ENCODE measurements around the gene TRMT2A. TPM values are rescaled to one million over a fixed set of nuclear protein-coding genes. Genes with fewer than 3 reads are reported as not detected.

The TRMT2A gene
- total RNA-seq, 1 donor from 2014 or later, result 31.8 TPM

DNA sequence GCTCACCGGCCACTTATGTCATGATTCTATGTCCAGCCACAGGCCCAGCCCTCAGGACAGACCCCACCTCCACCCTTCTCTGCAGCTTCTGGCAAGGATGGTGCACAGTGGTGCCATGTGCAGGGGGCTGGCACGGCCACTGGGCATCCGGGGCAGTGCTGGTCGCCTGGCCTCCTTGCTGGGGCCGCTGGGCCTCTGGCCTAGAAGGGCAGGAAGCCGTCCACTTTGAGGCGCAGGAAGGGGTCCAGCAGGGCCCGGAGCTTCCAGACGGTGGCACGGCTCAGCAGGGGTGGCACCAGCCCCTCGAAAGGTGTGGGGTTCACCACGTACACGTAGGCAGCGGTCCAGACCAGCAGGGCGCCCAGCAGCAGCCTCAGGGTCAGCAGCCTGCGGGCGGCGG is 31.4 kb upstream of the TRMT2A start:
- no peak for ATAC-seq

DNA sequence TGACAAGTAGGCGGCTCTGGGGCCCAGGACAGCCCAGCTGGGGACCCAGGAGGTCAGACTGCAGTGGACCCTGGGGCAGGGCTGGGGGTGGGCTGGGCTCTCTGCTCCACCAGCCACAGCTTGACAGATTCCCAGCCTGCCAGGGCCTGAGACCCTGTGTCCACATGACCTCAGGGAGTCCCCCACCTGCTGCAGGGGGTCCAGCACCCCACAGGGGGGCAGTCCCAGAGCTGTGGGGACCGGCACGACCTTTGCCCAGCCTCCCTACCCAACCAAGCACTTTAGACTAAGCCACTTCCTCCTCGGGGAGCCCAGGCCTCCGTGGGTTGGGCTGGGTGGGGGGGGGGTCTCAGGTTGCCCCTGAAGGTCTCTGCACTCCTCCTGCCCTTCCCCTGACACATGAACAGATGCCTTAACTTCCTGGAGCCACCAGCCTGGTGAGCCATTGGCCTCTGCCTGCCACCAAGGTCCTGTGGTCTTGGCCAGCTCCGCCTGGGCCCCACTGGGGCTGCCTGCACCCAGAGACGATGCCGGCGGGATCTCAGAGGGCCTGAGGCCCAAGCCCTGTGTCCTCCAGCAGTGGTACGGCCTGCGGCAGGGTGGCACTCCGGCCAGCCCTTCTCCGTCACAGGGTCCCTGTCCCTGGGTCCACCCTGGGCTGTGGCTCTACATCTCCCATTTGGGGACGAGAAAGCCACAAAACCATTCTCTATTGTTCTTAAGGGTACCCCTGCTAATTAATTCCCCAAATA is 30.4 kb upstream of the TRMT2A start:
- ATAC-seq, result no peak

DNA sequence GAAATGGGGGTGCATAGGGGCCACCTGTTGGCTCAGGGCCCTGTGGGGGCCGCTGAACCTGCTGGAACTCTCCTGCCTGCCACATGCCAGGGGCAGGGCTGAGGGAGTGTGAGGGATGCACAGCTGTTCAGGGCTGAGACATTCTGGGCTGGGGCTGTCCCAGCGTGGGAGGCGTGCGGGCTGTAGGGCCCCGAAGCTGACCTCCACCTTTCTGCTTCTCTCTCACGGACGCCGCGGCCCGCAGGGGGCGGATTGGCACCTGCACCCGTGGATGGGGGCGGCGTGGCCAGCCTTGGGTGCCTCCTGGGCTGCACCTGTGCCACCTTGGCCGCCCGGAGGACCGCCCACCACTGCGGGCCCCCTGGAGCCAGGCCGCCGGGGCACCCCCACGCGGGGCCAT is 29.8 kb upstream of the TRMT2A start:
- no peak for ATAC-seq

DNA sequence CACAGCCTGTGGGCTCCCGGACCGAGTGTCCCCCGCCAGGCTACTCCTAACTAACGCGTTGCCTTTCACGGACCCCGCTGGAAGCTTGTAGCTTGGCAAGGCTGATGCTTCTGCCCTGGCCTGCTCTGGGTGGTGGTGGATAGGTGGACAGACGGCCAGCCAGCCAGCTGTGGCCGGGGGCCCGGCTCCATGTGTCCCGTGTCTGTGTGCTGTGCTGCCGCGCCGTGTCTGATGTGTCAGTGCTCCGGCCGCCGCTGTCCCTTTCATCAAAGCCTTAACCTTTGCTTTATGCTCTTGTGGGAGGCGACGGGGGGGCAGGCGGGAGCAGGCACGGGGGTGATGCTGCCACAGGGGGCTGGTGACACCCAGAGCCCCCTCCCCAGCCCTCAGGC is 28.8 kb upstream of the TRMT2A start:
- no peak for ATAC-seq

DNA sequence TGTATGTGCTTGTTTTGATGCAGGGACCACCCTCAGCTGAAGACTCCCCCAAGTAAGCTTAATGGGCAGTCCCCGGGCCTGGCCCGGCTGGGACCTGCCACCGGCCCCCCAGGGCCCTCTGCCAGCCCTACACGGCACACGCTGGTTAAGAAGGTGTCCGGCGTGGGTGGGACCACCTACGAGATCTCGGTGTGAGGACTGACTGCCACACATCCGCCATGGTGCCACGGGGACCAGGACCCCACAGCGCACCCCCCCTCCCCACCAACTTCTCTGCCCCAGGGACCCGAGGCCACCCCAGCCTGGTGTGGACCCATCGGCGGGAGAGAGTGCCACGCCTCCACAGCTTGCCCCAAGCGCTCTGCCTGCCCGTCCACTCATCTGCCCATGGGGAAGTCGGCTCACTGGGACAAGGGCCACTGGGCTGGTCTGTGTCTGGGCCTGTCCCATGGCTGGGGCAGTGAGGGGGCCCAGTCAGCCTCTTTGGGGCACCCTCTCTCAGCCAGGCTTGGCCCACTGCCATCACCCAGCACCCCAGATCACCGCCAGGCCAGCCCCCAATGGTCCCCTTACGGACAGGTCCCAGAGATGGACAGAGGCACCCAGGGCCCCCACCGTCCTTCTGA is 28.3 kb upstream of the TRMT2A start:
- no peak for ATAC-seq

DNA sequence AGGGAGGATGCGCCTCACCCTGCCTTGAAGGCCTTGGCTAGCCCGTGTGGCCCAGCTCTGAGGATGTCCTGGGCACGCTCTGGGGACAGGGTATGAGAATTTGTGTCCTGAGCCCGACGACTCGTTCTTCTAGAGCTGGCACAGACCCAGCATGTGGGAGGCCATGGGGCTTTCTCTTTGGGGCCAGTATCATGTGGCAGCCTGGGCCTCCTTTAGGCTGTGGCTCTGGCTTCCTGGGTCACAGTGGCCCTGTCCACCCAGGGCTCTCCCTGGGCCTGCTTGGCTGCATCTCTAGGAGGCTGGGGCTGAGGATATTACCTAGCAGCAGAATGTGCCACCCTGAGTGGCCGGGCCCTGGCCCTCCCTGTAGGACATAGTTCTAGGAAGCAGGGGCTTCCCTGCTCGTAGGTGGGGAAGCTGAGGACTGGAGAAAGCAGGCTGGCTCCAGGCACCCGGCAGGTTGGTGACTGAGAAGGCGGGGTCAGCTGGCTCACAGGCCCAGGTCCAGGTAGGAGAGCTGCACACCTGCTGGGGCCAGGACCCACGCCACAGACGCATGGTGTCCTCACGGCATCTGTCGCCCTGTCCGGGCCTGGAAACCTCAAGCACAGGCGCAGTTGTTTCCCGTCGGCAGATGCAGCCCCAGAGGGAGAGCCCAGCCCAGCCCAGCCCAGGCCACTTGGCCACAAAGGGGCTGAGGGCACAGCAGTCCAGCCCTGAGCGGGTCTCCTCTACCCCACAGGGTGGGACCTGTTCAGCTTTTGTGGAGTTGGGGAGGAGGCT is 27.0 kb upstream of the TRMT2A start:
- no peak for ATAC-seq

DNA sequence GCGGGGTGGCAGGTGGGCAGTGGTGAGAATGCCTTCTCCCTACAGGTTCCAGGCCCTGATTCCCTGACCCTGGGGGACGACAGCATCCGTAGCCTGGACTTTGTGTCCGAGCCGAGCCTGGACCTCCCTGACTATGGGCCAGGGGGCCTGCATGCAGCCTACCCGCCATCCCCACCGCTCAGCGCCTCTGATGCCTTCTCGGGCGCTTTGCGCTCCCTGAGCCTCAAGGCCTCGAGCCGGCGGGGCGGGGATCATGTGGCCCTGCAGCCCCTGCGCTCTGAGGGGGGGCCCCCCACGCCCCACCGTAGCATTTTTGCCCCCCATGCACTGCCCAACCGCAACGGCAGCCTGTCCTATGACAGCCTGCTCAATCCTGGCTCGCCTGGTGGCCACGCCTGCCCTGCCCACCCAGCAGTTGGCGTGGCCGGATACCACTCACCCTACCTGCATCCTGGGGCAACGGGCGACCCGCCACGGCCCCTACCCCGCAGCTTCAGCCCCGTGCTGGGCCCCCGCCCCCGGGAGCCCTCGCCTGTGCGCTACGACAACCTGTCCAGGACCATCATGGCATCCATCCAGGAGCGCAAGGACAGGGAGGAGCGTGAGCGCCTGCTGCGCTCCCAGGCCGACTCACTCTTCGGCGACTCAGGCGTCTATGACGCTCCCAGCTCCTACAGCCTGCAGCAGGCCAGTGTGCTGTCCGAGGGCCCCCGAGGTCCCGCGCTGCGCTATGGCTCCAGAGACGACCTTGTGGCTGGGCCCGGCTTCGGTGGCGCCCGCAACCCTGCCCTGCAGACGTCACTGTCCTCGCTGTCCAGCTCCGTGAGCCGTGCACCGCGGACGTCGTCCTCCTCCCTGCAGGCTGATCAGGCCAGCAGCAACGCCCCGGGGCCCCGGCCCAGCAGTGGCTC is 25.9 kb upstream of the TRMT2A start:
- no peak for ATAC-seq

DNA sequence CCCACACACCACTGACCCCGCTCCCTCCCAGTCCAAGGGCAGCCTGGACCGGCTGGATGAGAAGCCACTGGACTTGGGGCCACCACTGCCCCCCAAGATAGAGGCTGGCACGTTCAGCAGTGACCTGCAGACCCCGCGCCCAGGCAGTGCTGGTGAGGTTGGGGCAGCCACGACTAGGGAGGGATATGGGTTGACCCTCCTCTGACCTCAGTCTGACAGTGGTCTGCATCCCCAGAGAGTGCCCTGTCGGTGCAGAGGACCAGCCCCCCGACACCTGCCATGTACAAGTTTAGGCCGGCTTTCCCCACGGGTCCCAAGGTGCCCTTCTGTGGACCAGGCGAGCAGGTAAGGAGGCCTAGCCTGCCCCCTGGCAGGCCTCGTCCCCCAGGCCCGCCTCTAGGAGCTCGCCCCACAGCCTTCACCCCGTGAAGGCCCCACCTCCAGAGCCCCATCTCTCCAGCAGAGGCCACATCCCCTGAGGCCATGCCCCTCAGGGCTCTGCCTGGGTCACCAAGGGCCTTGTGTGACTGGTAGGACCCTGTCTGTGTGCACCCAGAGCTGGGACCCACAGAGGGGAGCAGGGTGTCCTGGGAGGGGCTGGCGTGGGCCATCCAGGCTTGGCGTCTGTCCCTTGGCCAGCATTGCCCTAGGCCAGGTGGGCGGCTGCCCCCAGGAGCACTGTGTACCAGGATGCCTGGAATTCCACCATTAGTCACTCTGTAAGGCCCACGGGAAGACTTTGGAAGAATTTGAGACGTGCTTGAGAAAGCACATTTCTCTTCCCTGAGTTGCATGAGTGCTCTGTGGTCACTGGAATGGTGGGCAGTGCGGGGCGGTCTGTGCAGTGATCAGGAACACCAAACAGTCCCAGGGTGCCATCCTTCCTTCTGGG is 24.4 kb upstream of the TRMT2A start:
- no peak for ATAC-seq

DNA sequence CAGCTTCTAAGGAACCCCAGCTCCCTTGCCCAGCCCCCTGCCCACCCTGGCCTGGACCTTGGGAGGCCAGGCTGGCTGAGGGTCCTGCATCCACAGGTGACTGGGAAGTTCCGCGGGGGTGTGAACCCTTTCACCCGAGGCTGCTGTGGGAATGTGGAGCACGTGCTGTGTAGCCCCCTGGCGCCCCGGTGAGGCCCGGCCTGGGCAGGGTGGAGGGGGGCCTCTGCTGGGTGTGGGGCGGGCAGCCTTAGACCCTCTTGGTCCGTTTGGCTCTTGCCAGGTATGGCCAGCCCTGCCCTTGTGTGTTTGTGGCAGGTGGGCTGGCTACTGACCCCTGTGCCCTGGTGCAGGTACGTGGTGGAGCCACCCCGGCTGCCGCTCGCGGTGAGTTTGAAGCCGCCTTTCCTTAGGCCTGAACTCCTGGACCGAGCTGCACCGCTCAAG is 23.5 kb upstream of the TRMT2A start:
- no peak for ATAC-seq

DNA sequence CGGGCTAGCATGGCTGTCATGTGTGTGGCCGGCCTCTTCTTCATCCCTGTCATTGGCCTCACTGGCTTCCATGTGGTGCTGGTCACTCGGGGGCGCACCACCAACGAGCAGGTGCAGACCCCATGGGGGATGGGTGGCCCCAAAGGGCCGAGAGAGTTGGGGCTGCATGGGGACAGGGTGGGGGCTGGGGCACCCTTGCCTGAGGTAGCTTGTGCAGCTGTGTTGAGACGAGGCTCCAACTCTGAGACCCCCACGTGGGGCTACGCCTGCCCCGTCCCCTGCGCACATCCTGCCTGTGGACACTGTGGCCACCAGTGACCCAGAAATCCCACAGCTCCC is 23.1 kb upstream of the TRMT2A start:
- no peak for ATAC-seq

DNA sequence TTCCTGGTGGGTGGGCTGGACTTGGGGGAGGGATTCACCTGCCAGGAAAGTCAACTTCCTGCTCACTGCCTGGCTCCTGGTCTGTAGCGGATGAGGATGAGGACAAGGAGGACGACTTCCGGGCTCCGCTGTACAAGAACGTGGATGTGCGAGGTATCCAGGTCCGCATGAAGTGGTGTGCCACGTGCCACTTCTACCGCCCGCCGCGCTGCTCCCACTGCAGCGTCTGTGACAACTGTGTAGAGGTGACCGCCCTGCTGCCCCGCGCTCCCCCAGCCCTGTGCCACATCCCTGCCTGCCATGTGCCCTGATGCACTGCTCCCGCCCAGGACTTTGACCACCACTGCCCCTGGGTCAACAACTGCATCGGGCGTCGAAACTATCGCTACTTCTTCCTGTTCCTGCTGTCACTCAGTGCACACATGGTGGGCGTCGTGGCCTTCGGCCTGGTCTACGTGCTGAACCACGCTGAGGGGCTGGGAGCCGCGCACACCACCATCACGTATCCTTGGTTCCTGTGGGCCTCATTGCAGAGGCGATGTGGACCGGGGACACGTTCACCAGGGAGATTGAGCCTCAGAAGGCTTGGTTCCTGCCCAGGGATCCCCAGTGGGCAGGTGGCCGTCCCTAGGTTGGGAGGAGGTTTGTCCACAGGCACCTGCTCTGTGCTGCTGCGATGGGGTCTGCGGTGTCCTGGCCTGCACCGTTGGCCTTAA is 22.5 kb upstream of the TRMT2A start:
- no peak for ATAC-seq

DNA sequence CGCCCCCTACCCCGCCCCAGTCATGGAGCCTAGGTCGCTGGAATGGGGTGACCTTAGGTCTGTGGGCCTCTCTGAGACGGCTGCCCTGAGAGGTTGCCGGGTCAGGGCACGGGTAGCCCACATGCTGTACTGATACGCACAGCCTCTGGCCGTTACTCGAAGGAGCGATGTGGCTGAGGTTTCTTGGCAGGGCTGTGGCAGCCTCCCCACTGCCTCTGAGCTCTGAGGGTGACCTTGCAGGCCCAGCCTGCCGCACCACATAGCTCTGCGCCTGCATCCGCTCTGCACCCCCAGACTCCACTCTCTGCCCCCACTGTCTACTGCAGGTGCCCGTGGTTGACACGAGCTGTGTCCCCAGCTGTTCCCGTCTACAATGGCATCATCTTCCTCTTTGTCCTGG is 21.8 kb upstream of the TRMT2A start:
- ATAC-seq, result no peak

DNA sequence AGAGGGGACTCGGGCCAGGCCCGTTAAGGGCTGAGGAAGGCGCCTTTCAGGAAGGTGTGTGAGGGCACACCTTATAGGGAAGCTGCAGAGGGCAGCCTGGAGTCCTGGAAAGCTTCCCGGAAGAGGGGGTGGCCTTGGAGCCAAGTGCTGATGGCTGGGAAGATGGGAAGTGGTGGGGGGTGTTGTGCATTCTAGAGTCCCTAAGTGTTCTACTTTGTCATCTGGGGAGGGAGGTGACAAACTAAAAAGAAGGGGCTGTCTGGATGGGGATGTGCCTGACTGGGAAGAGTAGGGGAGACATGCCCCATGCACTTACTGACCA is 21.4 kb upstream of the TRMT2A start:
- ATAC-seq, result no peak

DNA sequence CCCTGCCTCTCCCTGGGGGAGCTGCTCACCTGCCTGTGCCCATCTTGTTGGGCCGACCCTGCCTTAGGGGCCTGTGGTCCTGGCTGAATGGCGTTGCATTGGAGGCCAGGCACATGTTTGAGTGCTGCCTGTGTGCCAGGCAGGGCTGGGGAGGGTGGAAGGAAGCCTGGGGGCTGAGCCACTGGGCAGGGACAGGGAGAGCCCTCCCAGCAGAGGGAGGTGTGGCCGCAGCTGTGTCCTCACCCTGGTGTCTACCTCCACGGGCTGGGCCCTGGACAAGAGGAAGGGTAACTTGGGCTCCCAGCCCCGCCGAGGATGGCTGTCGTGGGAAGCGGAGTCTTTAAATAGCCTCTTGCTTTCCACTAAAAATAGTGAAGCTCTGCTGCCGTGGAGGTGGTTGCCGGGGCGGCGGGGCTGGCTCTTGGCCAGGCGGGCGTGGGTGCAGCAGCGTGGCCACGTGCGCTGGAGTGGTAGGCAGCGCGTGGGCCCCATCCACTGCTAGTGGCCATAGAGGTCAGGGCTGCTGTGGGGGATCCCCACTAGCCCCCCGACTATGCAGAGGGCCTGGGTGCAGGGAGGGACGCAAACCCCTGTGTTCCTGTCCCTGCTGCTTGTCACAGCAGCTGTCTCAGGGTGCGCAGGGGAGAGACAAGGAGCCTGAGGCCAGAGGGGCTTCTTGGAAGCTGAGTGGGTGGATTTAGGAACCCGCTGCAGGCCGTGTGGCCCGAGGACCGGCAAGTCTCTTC is 20.8 kb upstream of the TRMT2A start:
- ATAC-seq, result no peak

DNA sequence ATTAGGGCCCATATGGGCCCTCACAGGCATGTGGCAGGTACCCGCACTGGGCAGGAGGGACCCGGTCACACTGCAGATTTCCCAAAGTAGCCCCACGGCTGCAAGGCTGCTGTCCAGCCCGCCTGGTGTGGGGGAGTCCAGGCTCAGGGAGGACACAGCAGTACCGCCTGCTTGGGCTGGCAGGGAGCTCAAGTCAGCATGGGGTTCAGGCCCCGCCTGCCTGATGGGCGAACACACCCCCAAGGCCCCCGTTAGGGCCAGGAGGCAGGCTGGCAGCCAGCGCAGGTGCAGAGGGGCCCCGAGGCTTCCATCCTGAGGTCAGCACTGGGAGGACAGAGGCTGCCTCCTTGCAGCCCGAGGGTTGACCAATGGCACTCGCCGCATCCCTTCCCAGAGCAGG is 20.1 kb upstream of the TRMT2A start:
- ATAC-seq, result no peak

DNA sequence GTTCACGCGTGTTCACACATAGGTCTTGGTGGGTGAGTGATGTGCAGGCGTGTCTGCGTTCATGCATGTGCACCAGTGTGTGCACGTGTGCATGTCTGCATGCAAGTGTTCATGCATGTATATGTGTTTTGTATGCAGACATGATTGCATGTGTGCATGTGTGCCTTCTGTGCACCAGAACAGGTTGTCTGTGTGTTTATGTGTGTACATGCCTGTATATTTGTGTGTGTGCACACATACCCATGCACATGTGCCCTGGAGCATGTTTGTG is 19.5 kb upstream of the TRMT2A start:
- no peak for ATAC-seq

DNA sequence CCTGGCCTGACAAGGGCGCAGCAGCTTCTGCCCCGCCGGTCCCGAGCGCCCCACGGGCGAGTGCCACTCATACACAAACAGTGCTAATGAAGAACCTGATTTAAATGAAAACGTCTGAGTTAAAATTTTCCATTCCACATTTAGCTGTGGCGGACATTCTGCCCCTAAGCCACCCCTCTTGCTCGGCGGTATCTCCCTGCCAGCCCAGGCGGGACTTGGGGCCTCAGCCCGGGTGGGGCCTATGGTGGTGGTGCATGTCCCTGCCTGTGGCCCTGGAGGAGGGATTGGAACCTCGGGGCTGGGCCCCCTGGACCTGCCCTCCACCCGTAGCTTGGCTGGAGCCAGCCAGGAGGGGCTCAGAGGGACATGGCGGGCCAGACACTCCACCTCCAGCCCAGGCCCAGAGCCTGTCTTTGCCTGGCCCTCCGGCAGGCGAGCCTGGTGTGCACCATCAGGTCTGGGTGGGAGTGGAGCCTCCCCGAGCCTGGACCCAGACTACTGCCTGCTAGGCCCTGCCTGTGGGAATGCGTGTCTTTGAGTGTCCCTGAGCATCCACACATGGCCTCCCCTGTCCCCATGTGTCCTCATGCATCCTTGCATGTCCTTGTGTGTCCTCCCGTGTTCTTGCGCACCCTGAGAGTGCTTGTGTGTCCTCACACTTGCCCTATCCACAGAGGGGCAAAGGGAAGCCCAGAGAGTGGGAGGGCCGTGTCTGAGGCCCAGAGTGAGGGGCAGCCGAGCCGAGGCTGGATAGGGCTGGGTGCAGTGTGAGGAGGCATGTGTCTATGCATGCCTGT is 19.0 kb upstream of the TRMT2A start:
- ATAC-seq, result no peak

DNA sequence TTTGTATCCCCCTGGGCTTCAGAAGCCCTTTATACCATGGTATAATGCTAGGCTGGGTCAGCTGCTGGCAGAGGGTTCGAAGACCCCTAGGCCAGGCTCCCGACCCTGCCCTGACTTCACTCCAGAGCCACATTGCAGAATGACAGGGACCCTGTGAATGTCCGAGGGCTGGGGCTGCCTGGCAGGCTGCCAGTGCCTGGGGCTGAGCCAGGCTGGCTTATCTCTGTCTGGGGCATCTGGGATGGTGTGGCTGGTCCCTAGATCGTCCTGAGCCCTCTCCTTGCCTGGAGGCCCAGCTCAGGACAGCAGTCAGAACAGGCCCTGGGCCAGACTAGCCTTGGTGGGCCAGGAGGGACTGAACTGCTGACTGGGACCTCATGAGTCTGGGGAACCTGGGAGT is 18.2 kb upstream of the TRMT2A start:
- no peak for ATAC-seq

DNA sequence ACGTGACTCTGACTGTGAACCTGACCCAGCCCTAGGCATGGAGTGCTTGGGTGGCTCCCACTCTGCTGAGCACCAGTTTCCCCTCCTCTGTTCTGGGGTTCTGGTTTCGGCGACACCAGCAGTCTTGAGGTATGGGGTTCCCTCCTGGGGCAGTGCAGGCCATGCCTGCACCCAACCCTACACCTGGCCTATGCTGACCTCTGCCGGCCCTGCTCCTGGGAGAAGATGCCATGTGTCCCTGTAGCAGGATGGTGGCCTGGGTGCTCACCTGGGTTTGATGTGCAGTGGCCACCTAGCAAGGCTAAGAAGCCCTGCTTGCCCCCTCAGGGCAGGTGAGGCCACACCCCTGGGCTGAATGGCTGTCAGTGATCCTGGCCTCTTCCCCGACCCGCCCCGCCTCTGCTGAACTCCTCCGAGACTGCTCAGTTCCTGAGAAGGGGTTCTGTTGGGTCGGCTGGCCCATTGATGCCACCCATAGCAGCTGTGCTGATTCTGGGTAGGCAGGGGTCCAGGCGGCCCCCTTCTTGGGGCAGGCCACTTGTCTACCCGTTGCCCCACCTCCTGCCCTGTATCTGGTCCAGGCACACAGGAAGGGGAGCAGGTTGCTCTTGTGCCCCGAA is 17.0 kb upstream of the TRMT2A start:
- ATAC-seq, result no peak

Data from esophagus mucosa (tissue), 1 donor.